22Rv1 (cell line): Measurements from ENCODE around the gene LUM.

ENCODE experiments used
- CTCF ChIP-seq: fragments of 450-650 bp; IDR thresholded peaks from 2 replicates; pipeline ENCODE4 v1.5.1; 2017; ENCODE audit warnings: mild to moderate bottlenecking
- ZFX ChIP-seq: fragments of 450-650 bp; IDR thresholded peaks from 2 replicates; pipeline ENCODE4 v1.6.1; 2017; ENCODE audit warnings: antibody characterized with exemption, borderline replicate concordance

- TF ChIP-seq CTCF (no peak), ZFX (no peak)
Measured at GRCh38 chr12:91127751-91128150, 16.5 kb upstream of the LUM start.
